HepG2 (cell line): Measurements from ENCODE around the gene MT4. TPM values are rescaled to one million over a fixed set of nuclear protein-coding genes. Genes with fewer than 3 reads are reported as not detected.

Experiments
- ATF4 ChIP-seq, 2 experiments: fragments of 450-650 bp in 1 of 2; sonication (generic) in 1 of 2; formaldehyde crosslinking; IDR thresholded peaks; 2 replicates each; pipeline versions ENCODE4 v1.5.0 to v1.8.0; 2020 to 2022; ENCODE audit warnings: mild to moderate bottlenecking in 1 of 2, missing genetic modification reagents in 1 of 2
- HOMEZ ChIP-seq: IDR thresholded peaks from 2 replicates; pipeline ENCODE4 v1.6.1; 2016; ENCODE audit warnings: low read depth
- NFE2L2 ChIP-seq: fragments of 150-350 bp; IDR thresholded peaks from 2 replicates; pipeline ENCODE4 v1.6.1; 2014; ENCODE audit warnings: low read length
- SOX5 ChIP-seq: IDR thresholded peaks from 2 replicates; pipeline ENCODE4 v1.6.1; 2016; ENCODE audit warnings: borderline replicate concordance
- TEAD3 ChIP-seq: optimal IDR thresholded peaks from 2 replicates; pipeline ENCODE3; 2016; ENCODE audit warnings: borderline replicate concordance
- TFDP1 ChIP-seq: IDR thresholded peaks from 2 replicates; pipeline ENCODE4 v1.6.1; 2016; ENCODE audit warnings: missing compliant biosample characterization, missing genetic modification reagents, borderline replicate concordance
- ZBTB40 ChIP-seq, 2 experiments: fragments of 450-650 bp in 1 of 2; sonication (generic) in 1 of 2; formaldehyde crosslinking in 1 of 2; IDR thresholded peaks; 2 replicates each; pipeline versions ENCODE4 v1.6.1 to v1.8.0; 2016 to 2022; ENCODE audit warnings: antibody characterized with exemption in 1 of 2, mild to moderate bottlenecking in 1 of 2, missing genetic modification reagents in 1 of 2
- ZEB1 ChIP-seq: IDR thresholded peaks from 2 replicates; pipeline ENCODE4 v1.6.1; 2012; ENCODE audit warnings: mild to moderate bottlenecking, low read depth, inconsistent platforms; ENCODE audit not compliant: insufficient replicate concordance
- ZNF276 ChIP-seq: sonication (generic); formaldehyde crosslinking; IDR thresholded peaks from 2 replicates; pipeline ENCODE4 v1.4.0; 2020; ENCODE audit warnings: mild to moderate bottlenecking, low read depth, missing genetic modification reagents
- ZNF562 ChIP-seq: sonication (generic); formaldehyde crosslinking; IDR thresholded peaks from 2 replicates; pipeline ENCODE4 v1.8.0; 2022; ENCODE audit warnings: missing genetic modification reagents, borderline replicate concordance
- ZNF598 ChIP-seq: sonication (generic); formaldehyde crosslinking; IDR thresholded peaks from 2 replicates; pipeline ENCODE4 v1.5.1; 2020; ENCODE audit warnings: mild to moderate bottlenecking, missing genetic modification reagents, borderline replicate concordance
- ZNF674 ChIP-seq: sonication (generic); formaldehyde crosslinking; IDR thresholded peaks from 2 replicates; pipeline ENCODE4 v1.5.0; 2020; ENCODE audit warnings: low read depth, mild to moderate bottlenecking, missing genetic modification reagents
- ZNF703 ChIP-seq: sonication (generic); formaldehyde crosslinking; IDR thresholded peaks from 2 replicates; pipeline ENCODE4 v1.5.1; 2020; ENCODE audit warnings: missing genetic modification reagents, mild to moderate bottlenecking, moderate library complexity, borderline replicate concordance
- ZNF883 ChIP-seq: sonication (generic); formaldehyde crosslinking; IDR thresholded peaks from 2 replicates; pipeline ENCODE4 v1.5.1; 2020; ENCODE audit warnings: mild to moderate bottlenecking, missing genetic modification reagents; ENCODE audit errors: not compliant biosample characterization
- polyA plus RNA-seq, 8 experiments: library from polyadenylated mRNA; depleted of rRNA in 3 of 8; stranded (reverse) in 7 of 8; unstranded in 1 of 8; fragments of >200 nt; fragmentation: Illumina TruSeq in 4 of 8; extraction: Trizol in 4 of 8; gene quantifications; 2 replicates each; pipeline versions ENCODE4 v1.2.1 to v1.2.3, GENCODE V29; 2011 to 2016; ENCODE audit warnings: low read depth in 4 of 8, missing spikeins in 1 of 8, mixed read lengths in 1 of 8; ENCODE audit not compliant: insufficient read depth in 1 of 8
- total RNA-seq, 5 experiments: library from RNA; depleted of rRNA; stranded (reverse); fragments of >200 nt; fragmentation: Illumina TruSeq; extraction: Trizol; gene quantifications; 2 replicates each; pipeline ENCODE4 v1.2.3, GENCODE V29; 2016; ENCODE audit warnings: low read depth in 1 of 5

Gene MT4
- total and polyA plus RNA-seq, 2 of the 13 experiments (the other 11 are each of a cell fraction or from before 2014, with no cell fraction given): not detected

- TF ChIP-seq HOMEZ (CRISPR knock-in tag) (no peak), ATF4 (CRISPR knock-in tag; IDR thresholded peaks at IDR 0.05) (no peak), ZEB1 (peak; percentile 16), ZNF703 (CRISPR knock-in tag) (no peak), ZNF598 (CRISPR knock-in tag) (0 out of 2 replicates have a peak, but pooled peaks have one; percentile 61), ZNF276 (CRISPR knock-in tag) (0 out of 2 replicates have a peak, but pooled peaks have one; percentile 4), ZBTB40 (IDR thresholded peaks at IDR 0.05) (no peak), ZBTB40 (CRISPR knock-in tag; IDR thresholded peaks at IDR 0.05) (no peak), ZNF562 (no peak), ZNF883 (no peak), SOX5 (CRISPR knock-in tag) (no peak), ZNF674 (CRISPR knock-in tag) (no peak), TEAD3 (CRISPR knock-in tag) (no peak), TFDP1 (CRISPR knock-in tag) (no peak), NFE2L2 (no peak)
Observed at GRCh38 chr16:56577300-56577625, 12.4 kb downstream of the MT4 start (continued).
